DMS79 treated with DMSO at 0.1 percent for 48 hours (cell line): ENCODE measurements around the gene POU2F2.

Experiments used
- DNase-seq: peaks from one replicate; lab custom pipeline; 2025; lab: John Stamatoyannopoulos, UW

Gene POU2F2

DNA sequence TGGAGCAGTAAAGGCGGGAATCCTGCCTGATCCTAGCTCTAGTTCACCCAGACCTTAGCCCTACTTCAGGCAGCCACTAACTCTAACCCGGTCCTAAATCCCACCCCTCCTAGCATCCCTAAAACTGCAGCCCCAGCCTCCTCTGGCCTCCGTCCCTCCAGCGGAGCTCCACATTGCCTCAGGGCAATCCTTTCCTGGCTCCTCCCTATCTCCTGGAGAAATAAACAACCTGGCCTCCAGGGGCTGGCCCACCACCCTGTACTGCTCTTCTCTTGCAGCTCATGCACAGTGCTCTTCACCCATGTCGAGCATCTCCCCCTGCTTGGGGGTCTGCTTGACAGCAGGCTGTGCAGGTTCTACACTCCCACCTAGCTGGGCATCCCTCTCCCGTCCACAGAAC is 6.7 kb downstream of the POU2F2 start:
- no peak for DNase-seq

DNA sequence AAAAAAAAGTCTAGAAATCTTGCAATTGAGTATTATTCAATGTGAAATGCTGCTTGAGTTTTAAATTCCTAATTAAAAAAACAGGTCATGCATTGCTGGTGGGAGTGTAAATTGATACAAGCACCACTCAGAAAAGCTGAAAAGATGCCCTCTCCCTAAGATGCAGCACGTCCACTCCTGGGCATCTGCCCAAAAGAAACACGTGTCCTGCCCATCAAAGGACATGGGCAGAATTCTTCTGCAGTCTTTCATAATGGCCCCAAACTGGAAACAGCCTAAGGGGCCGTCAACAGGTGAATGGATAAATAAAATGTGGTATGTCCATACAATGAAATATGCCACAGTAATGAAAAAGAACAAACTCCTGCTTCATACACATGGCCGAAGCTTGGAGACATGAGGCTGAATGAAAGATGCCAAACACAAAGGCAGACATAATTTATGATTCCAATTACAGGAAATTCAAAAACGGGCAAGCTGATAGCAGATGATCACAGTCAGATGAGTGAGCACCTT is 7.8 kb downstream of the POU2F2 start:
- no peak for DNase-seq

DNA sequence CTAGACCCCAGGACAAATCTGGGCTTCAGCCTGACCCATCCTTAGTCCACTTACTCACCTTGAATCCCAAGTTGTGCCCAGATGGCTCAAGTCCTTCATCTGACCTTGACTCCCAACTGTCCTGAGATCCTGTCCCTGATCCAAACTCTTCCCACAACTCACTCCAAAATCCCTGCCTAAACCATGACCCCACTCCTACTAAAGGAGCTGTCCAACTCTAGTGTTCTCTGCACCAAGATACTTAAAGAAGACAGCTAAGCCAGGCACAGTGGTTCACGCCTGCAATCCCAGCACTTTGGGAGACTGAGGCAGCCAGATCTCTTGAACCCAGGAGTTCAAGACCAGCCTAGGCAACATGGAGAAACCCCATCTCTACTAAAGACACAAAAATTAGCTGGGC is 8.5 kb downstream of the POU2F2 start:
- DNase-seq, result no peak

DNA sequence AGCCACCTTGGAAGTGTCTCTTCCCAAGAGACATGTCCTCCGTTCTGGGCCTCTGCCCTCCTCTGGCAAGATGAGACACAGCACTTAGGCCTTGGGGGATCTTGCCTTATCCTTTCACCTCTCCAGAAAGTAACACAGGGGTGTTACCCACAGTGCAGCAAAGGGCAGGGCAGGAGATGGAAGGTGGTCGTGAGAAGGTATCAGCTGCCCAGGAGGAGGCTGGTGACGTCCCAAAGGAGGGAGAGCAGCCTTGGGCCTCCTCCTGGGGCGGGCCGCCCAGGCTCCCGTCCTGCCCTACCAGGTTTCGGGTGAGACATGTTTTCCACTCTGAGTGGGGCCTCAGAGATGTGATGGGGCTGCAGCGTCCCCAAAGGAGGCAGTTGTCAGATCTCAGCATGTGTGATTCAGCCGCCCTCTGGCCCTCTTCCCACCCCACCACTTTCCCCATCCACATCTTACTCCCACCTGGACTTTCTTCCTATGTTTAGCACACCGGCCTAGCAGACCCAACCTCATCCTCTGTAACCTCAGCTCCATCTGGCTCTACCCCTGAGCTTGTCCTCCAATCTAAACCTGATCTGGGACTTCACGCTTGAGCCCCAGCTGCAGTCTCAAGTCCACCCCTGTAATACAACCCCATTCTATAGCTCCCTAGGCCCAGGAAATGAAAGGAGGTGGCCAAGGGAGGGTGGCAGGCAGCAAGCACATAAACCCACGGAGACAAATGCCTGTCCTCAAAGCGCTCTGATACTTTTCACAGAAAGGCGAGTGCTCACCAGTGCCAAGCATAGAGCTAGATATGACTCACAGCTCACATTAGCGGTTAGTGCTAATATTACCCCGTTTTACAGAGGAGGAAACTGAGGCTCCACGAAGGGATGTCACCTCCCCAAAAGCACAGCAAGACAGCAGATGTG is 9.3 kb downstream of the POU2F2 start:
- no peak for DNase-seq

DNA sequence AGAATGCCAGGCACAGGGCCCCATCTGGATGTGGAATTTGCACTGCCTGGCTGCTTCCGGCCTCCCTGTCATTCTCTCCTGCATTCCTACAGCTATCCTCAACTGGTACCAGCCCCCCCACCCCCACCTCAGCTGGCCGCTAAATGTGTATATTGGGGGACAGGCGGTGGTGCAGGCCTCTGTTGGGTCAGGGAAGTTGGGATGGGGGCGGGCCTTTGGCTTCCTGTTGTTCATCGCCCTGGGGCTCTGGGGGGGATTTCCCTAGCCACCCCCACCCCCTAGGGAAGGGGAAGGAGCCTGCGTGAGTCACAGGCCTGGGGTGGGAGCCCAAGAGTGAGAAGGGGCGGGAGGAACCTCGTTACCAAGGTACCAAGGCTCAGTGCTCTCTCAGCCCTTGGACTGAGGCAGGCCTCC is 10.6 kb downstream of the POU2F2 start:
- DNase-seq, result no peak

DNA sequence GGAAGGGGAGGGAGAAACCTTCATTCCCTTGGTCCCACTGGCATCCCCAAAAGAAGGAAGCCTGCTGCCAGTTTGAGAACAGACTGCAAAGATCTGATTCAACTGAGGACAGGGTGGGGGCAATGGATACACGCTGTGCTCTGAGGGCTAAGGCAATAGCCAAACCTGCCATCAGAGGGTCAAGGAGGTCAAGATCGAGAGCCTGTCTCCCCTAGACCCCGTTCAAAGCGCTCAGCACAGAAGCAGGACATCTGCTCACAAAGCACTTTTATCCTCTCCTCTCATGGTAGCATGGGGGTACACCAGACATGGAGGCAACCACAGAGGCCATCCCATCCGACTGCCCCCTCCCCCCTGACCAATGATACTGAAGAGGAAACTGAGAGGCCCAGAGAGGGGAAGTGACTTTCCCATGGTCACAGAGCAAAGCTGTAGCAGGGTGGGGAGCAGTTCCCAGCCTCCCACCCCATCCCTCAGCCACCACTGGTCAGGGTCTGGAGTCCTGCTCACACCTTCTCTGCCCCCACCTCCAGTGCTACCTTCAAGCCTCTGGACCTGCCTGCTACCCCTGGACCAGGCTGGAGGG is 11.1 kb downstream of the POU2F2 start:
- DNase-seq, result no peak

DNA sequence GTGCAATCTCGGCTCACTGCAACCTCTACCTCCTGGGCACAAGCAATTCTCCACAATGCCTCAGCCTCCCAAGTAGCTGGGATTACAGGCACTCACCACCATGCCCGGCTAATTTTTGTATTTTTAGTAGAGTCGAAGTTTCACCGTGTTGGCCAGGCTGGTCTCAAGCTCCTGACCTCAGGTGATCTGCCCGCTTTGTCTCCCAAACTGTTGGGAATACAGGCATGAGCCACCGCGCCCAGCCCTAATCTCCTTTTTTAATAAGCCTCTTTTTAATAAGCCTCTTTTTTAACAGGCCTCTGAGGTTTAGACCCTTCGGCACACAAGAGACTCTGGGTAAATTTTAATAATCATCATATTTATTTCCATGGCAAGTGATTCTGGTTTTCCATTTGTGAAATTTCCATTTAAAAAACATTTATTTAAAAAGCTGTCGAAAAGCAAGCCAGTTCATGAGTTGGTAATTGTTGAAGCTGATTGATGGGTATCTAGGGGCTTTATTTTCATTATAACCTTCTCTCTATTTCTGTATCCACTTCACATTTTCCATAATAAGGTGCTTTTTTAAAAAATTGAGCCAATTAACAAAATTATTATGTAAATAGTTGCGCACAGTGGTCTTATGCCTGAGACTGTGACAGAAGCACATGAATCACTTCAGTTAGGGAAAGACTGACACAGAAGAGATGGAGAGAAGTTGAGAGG is 11.8 kb downstream of the POU2F2 start:
- no peak for DNase-seq

DNA sequence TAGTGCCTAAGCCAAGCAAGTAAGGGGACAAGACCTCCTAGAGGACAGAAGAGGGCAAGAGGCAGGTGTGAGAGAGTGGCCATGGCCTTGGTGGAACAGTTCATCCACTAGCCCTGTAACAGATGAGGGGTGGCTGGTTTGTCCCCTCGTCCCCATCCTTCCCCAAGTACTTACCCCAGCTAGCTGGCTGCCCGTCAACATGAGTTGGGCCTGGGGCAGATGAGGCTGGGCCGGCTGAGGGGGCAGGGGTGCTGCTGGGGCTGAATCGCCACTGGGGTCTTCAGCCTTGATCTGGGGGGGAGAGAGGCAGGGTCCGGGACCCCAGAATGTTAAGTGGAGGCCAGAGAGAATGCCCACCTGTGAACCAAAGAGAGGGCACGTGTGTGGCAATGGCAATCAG is 15.2 kb downstream of the POU2F2 start:
- no peak for DNase-seq

DNA sequence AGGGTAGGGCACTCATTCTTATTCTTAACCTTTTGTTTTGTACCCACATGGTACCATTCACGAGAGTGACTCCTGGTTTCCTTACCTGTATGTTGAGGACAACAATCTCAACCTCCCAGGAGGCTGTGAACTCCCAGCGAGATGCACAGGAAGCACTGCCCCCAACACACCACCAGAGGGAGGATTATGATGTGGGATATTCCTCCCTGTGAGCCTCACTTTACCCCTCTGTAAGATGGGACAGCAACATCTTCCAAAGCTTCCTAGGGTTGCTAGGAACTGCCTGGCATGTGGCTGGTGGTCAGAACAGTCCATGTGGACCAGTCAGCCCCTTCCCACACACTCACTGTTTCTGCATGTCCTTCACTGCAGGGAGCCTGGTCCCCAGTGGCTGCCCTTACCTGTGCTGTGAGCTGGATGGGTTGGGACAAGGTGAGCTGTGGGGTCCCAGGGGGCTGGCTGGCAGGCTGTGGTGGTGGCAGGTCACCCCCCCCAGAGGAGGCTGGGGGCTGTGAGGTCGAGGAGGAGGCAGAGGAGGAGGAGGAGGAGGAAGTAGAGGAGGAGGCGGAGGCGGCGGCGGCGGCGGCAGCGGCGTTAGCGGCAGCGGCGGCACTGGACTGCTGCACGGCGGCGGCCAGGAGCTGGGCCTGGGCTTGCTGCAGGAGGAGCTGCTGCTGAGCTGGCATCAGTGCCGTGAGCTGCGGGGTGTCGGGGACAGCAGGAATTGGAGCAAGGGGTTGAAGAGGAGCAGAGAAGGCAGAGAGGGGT is 15.8 kb downstream of the POU2F2 start:
- DNase-seq, result no peak

DNA sequence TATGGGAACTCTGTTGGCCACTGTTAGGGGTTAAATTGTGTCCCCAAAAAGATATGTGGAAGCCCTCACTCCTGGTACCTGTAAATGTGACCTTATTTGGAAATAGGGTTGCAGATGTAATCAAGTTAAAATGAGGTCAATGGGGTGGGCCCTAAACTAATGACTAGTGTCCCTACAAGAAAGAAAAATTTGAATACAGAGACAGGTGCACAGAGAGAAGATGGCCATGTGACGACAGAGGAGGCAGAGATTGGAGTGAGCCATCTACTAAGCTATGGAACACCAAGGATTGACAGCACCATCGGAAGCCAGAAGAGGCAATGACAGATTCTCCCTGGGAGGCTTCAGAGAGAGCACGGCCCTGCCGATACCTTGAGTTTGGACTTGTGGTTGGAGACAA is 16.5 kb downstream of the POU2F2 start:
- DNase-seq, result no peak

DNA sequence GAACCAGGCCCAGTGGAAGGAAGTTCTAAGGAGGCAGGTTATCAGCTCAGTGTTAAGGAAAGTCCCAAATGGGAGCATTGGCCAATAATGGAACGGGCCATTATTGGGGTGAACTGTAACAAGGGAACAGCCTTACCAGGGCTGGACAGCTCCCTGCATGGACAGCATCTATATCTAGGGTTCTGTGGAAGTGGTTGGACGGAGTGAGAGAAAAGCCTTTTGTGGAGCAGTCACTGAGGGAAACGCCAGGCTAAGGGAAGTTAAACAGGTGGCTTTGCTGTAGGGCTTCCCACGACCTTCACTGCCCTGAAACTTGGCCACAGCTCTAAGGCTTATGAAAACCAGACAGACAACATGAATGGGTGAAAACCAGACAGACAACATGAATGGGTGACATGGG is 17.0 kb downstream of the POU2F2 start:
- DNase-seq, result no peak

DNA sequence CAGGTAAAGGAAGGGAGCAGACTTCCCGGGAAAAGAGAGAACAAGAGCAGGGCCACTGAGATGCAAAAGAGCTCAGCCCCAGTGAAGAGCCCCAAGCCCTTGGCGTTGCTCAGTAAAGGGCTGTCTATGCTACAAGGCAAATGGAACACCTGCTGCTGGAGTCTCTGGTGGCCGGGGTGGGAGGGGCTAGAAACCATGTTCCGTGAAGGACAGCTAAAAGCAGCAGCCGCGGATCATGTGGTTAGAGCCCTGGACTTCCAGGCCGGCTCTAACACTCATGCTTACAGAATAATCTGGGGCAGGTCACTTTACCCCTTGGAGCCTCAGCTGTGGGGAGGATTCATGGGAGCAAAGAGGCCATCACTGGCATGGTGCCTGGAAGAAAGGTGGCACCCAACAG is 17.8 kb downstream of the POU2F2 start:
- peak; percentile 88 for DNase-seq

DNA sequence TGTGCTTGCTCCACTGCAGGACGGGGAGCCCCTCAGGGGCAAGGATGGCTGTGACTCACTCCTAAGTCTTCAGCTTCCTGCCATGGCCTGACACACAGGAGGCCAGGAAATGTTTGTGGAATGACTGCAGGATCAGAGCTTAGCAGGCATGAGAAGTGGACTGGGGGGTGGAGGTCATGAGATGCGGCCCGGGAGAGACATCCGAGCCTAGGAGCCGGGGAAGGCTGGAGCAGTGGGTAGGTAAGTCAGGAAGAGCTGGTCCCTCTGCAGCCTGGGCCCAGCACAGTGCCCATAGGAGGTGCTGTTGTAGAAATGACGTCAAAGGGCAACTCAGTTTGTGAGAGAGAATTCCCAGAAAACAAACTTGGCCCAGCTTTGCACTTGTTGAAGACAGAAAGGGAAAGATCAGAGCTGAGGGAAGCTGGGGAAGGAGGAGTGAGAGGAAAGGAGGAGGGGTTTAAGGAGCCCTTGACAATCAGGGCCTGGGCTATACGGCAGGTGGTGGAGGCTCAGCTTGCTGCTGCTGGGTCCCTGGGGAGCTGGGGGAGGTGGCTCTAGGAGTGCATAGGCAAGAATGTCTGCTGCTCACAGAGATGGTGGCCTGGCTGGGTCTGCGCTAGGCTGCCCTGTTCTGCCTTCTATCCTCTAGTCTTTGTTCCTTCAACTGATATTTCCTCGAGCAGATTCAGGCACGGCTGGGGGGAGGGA is 18.5 kb downstream of the POU2F2 start:
- peak; percentile 87 for DNase-seq

DNA sequence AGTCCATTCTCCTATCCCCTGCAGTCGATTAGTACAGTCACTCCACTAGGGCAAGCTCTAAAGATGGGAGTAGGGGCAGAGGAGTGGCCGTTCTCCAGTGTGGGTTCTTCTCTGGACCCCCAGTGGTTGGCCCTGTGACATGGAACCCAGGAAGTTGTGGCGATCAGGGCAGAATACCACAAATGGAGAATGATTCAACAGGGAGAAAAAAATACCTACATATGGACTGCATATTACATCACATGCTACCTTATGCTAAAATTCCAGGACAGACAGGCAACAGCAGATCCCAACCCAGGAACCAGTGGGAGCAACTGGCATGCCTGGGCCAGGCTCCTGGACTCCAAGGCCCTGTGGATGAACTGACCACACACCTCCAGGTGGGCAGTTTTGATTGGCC is 20.4 kb downstream of the POU2F2 start:
- DNase-seq, result no peak

DNA sequence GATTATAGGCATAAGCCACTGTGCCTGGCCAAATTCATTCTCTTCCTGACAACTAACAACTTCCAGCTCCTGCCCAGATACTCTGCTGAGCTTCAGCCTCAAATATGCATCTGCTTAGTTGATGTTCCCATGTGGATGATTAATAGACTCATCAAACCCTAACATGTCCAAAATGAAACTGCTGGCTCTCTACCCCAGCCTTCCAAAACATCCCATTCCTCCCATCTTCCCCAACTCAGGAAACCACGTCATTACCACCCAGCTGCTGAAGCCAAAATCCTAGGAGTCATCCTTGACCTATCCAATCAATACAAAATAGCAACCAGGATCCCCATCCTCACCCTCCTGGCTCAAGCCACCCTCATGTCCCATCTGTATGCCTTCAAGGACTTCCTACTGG is 20.9 kb downstream of the POU2F2 start:
- DNase-seq, result no peak

DNA sequence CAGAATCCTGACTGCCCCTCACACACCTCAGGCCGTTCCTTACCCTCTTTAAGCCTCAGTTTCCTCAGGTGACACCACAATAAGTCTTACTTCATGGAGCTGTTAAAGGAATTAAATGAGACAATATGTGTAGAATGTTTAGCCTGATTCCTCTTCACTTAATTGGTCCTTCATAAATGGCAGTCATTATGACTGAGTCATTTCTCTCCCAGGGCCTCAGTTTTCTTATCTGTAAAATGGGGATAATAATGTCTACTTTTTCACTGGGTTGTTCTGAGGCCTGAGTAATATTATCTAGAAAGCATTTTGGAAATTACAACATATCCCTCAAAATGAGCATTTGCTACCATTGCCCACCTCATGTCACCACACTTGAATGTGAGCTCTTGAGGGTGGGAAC is 21.6 kb downstream of the POU2F2 start:
- DNase-seq, result no peak

DNA sequence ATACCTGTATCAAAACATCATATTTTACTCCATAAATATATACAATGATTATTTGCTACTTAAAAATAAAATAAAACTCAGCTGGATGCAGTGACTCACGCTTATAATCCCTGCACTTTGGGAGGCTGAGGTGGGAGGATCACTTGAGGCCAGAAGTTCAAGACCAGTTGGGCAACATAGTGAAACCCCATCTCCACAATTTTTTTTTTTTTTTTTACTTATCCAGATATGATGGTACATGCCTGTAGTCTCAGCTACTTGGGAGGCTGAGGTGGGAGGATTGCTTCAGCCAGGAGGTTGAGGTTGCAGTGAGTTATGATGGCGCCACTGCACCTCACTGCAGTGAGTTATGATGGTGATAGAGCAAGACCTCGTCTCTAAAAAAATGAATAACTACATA is 22.4 kb downstream of the POU2F2 start:
- no peak for DNase-seq

DNA sequence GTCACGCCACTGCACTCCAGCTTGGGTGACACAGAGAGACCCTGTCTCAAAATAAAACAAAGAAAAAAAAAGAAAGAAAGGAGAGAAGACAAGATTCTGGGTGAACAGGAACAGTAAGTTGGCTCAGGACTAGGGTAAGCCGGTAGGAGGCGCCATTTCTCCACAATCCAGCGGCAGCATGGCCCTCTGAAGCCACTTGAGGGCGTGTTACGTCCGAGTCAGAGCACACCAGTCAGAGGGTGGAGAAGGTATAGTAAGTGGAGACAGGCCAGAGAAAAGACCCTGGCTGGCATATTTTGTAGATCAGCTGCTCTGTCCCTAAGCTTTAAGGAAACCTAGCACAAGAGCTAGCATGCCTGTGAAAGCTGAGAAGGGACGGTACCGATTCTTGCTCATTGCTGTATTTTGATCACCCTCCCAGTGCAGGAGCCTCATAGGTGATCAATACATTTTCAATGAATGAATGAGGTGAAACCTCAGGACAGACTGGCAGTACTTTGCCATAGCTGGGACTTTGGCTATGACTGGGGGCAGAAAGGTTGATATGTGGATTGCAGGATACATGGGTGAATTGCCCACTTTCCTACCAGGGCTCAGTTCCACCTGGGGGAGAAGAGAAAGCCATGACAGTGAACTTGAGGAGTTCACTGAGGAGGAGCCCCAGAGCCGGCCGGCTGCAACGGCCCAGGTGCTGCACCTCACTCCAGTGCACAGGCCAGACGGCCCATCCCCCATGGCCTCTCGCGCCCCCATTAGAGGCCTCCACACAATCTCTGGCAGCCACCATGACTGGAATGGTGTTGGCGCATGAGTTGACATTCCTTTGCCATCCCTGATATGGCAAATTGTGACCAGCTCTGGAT is 23.5 kb downstream of the POU2F2 start:
- peak; percentile 72 for DNase-seq

DNA sequence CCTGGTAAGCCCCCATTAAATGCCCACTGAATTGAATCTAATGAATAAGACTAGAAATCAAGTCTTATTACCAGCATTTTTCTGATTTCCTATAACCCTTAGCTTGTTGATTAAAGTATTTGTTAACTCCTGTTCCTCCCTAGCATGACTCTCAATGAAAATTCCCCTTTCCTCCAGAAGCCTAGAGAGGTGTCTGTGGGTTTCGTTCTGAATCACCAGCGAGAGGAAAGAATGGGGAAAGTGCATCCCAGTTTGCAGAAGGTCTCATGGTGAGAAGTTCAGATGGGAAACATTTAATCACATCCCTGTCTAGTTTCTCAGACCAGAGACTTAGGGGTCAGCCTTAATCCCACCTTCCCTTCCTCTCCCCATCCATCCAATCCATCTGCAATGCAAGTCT is 26.9 kb downstream of the POU2F2 start:
- no peak for DNase-seq

DNA sequence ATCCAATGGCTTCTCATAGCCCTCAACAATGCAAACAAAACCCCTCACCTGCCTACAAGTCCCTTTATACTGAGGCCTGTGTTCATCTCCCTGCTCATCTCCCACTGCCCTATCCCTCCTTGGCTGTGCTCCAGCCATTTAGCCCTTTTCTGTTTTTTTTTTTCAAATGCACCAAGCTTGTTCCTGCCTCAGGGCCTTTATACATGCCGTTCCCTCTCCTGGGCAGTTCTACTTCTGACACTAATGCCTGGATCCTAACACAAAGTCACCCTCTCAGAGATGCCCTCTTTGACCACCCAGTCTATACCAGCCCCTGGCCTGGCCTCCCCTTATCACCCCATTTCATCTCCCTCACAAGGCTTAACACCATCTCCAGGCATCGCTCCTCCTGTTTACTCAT is 29.4 kb downstream of the POU2F2 start:
- DNase-seq, result no peak
